ENCODE results near the gene IMPACT.

The IMPACT gene

GRCh38 chr18:24426398-24427294, at the start of gene IMPACT:
Gene IMPACT (plus strand): TSS chr18:24426670. CDS start chr18:24426757, 87 bp downstream.
- peak; percentile 68 for DNase-seq (ENCODE audit: low spot score)

- DNase-seq (ENCODE audit: low spot score), result no peak
Observed at GRCh38 chr18:24378598-24378997, 47.9 kb upstream of the IMPACT start.

- no peak for DNase-seq (ENCODE audit: low spot score)
Observed at GRCh38 chr18:24380163-24380747, 46.2 kb upstream of the IMPACT start.

GRCh38 chr18:24381126-24381525, 45.3 kb upstream of the IMPACT start:
- DNase-seq (ENCODE audit: low spot score), result no peak

- DNase-seq (ENCODE audit: low spot score), result no peak
Observed at GRCh38 chr18:24386681-24387080, 39.8 kb upstream of the IMPACT start.

- DNase-seq (ENCODE audit: low spot score), result no peak
Observed at GRCh38 chr18:24388957-24389356, 37.5 kb upstream of the IMPACT start.

GRCh38 chr18:24395049-24395795, 31.2 kb upstream of the IMPACT start:
- no peak for DNase-seq (ENCODE audit: low spot score)

- no peak for DNase-seq (ENCODE audit: low spot score)
Observed at GRCh38 chr18:24396082-24396633, 30.3 kb upstream of the IMPACT start.

GRCh38 chr18:24397131-24397693, 29.3 kb upstream of the IMPACT start:
- peak; percentile 97 for DNase-seq (ENCODE audit: low spot score)

GRCh38 chr18:24397694-24398368, 28.6 kb upstream of the IMPACT start, which contains the start of gene OSBPL1A:
Gene OSBPL1A (minus strand): TSS chr18:24397824. CDS start chr18:24377533, 20,291 bp downstream.
- DNase-seq (ENCODE audit: low spot score), result peak; percentile 85

GRCh38 chr18:24398540-24398939, 27.9 kb upstream of the IMPACT start:
- no peak for DNase-seq (ENCODE audit: low spot score)

- DNase-seq (ENCODE audit: low spot score), result no peak
Observed at GRCh38 chr18:24400587-24400986, 25.9 kb upstream of the IMPACT start.

- DNase-seq (ENCODE audit: low spot score), result peak; percentile 14
Observed at GRCh38 chr18:24402209-24402785, 24.2 kb upstream of the IMPACT start.

- no peak for DNase-seq (ENCODE audit: low spot score)
Observed at GRCh38 chr18:24403076-24403475, 23.4 kb upstream of the IMPACT start.

- no peak for DNase-seq (ENCODE audit: low spot score)
Observed at GRCh38 chr18:24404591-24404990, 21.9 kb upstream of the IMPACT start.

- DNase-seq (ENCODE audit: low spot score), result no peak
Observed at GRCh38 chr18:24408496-24408895, 18.0 kb upstream of the IMPACT start.

GRCh38 chr18:24413148-24413547, 13.3 kb upstream of the IMPACT start:
- DNase-seq (ENCODE audit: low spot score), result peak; percentile 40

- no peak for DNase-seq (ENCODE audit: low spot score)
Observed at GRCh38 chr18:24414349-24415003, 12.0 kb upstream of the IMPACT start.

GRCh38 chr18:24417480-24417879, 9.0 kb upstream of the IMPACT start:
- DNase-seq (ENCODE audit: low spot score), result no peak

GRCh38 chr18:24420551-24420950, 5.9 kb upstream of the IMPACT start:
- no peak for DNase-seq (ENCODE audit: low spot score)

Data from pons (tissue), 1 donor.